Stimulated activated CD4-positive, alpha-beta T cell treated with anti-CD3 and anti-CD28 coated beads, Interleukin-1b, Interleukin-23, amount 100 ng/mL, for 4 hours (primary cell): ENCODE results near the gene TMEFF2.
A peak's percentile ranks its signal among the peaks of the same experiment; 100 is the strongest.
"Not testable (repeated sequence)": the region's sequence is repeated elsewhere in the genome, so short reads cannot be mapped to it uniquely, and the experiment has no call there.

Source experiments
- DNase-seq, 2 donors: peaks; one replicate each; pipeline ENCODE4 v3.0.0-alpha.2; 2020; ENCODE audit warnings: low read depth in 2 of 2

The TMEFF2 gene

DNA sequence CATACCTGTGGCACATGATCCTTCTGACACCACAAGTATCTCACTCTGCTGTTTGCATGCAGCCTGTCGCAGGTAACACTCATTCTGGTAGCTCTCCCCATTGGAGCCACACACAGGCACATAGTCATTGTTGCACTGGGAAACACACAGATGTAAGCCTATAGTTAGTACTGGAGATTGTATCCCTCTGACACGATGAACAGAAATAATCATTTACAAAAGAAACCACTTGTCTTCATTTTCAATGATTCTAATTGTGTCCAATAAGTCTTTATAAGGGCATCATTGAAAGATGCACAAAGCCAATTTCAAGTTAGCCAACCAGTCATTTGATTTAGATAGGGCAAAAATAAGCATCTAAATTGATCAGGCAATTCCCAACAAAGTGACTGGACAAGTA is 10.4 kb downstream of the TMEFF2 start:
- DNase-seq, result no peak

DNA sequence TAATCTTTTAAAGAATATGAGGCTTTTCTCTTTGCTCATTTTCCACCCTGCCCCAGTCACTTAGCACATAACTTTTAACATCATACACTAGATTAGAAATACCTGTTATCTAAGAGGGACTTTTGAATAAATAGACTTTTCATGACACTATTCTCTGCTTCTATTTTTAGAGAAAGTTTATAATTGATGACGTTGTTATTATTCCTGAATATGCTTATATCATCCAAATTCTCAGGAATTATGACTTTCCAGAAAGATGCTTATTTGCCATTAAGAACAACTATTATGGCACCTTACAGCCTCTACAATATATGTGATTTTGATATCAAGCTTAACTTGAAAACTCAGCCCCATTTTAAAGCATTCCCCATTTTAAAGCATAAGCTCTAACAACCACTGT is 11.4 kb downstream of the TMEFF2 start:
- DNase-seq, result no peak

DNA sequence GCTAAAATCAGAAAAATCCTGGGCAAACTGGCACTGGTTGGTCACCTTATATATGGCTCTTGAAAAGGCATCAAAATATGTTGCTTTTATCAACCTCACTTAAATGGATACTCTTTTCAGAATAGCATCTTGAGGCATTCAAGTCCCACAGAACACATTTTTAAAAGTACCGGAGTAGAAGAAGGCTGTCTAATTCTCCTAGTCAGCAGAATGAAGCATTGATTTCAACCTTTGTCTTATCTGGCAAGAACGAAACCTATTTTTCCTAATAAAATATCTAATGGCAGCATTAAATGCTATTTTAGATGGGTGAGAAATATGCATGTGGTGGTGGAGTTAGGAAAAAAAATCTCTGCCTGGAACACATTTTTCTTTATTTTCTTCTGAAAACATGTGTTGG is 27.8 kb downstream of the TMEFF2 start:
- no peak for DNase-seq

DNA sequence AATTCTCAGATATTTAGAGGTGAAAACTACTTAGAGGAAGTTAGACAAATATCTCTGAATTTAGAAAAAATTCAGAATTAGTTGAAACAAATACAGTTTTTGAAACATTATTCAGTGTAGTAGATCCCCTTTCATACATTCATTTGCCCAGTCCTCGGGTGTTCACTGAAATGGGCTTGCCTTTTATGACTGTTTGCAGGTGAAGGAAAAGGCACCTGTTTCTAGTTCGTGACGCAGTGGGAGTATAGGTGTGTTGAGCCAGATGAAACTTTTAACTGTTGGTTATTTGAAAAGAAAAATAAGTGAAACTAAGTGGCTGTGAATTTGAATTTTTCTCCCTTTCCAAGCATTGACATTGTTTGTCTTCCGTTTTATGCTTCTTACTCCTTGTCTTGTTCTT is 28.9 kb downstream of the TMEFF2 start:
- no peak for DNase-seq

DNA sequence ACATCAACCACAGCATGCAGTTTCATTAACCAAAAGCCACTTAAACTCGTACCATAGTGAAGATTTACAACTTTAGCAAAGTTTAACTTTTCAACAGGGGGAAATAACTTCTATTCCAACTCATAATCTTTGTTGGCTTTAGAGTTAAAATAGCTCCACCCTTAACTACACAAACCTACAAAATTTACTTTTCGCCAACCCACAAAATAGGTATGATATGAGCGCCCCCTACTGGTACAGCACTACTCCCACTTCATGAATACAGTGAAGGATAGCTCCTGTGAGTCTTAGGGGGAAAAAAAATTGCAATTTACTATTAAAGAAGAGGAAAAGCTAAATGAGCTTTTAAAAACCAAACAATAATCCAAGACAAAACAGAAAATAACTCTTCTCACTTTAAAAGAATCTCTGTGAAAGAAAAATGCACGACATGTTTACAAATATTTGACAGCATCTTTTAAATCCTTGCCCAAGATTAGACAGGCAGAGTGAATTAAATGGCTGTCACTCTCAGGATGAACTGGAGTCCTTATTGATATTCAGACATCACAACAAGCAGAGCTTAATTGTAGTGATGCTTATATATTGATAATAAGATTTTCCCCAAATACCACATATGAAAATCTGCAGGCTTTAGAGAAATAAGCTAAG is 32.2 kb downstream of the TMEFF2 start:
- peak; percentile 25 to 72 for DNase-seq

DNA sequence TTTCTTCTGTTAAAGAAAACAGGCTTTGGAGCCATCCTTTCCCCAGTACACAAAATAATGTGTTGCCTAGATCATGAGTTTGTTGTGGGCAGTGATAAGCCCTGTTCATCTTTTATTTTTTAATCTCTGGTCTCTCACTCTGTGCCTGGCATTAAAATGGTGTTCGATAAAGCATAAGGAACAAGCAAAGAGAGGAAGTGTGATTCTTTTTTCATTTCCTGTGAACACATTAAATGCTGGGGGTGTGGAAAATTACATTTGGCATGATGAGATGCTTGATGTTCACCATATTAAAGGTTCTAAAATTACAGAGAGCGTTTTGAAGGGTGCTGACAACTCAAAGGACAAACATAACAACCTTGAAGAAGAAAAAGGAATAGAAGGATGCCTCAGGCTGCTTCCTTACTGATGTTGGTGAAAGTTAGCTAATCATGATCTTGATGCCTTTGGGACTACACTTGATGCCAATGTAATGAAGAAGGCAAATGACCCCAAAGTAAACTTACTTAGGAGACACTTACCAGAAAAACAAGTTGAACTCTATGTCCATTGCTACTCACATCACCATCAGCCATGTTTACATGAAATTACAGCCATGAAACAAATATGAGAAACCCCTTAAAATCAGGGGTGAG is 33.0 kb downstream of the TMEFF2 start:
- DNase-seq, result no peak

DNA sequence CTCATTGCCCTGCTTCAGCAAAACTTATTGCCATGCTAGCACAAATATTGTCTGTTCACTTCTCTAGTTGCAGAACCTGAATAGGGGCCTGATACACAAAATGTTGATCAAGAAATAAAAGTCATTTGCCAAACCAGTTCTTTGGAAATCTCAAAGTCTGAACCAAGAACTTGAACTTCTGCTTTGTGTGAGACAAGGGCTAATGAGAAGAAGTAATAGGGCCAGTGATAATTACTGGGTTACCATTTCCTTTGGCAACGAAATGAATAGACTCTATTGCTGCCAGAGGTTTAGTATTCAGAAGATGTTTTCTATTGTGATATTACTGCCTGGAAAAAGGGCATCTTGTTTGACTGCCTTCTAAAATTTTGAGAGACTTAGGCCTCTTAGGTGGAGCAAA is 35.0 kb downstream of the TMEFF2 start:
- DNase-seq, result no peak

DNA sequence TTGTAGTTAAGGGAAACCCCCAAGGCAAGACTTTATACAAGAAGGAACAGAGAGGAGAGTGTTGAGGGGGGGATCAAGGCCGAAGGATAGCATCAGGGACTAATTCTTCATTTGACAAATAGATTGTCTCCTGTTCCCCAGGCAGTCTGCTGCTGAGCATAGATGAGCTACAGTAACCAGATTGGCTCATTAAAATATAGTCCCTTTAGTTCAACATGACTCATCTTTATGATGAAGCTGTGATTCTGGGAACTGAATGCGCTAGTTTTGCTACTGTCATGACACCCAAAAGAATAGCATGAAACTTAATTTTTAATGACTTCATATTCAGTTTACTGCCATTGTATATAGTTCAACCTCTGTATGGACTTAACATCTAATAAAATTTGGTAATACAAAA is 35.5 kb downstream of the TMEFF2 start:
- DNase-seq, result no peak

DNA sequence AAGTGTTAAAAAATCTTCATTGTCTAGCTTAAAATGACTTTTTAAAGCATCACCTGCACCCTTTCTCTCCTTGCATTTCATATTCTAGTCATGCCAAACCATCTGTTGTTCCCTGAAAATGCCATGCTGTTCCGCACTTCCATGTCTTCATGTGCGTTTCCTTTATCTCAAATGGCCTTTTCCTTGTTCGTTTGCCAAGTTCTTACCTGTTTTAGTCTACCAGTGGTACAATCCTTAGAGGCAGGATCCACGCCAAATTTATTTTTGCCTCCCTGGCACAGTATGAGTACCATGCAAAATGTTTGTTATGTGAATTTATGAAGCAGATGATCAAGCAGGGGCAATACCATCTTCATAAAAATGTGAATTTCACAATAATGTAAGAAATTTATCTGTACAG is 37.0 kb downstream of the TMEFF2 start:
- no peak for DNase-seq

DNA sequence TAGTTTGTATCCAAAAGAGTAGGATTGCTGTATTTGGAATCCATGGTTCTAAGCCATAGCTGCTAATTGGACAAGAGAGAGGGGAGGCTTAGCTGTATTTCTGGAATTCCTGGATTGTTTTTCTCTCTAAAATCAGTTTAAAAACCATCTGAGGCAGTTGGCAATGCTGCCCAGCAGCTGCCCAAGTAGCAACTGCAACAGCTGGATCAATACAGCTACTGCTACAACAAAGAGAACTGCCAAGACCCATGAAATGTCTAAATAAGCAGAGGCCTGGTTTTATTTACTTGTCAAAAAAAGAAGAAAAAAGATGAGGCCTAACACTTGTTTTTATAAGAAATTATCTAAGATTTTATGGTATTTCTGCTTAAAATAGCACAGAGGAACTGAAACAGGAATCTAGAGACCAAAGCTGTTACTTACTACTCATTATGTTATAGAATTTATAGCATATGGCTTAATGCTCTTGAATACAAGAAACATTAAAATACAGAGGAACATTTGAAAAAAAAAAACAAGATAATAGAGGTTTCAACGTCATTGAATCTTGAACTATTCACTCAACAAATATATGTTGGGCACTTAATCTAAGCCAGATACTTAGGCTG is 39.1 kb downstream of the TMEFF2 start:
- no peak for DNase-seq

DNA sequence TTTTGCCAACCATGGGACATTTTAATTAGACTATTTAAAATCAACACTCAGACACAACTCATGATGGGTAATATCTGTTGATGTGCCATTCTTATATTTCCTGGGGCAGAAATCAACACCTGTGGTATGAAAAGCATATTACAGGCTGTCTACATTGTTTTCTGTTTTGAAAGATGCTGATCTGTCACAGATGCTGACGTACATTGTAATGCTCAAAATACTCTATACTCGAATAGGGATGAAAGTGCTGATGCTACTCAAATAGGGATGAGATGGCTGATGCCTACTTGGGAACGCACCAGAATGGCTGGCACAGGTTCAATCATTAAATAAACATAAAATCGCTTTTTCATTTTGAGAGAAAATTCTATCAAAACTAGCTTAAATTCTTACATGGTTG is 41.2 kb downstream of the TMEFF2 start:
- no peak for DNase-seq

DNA sequence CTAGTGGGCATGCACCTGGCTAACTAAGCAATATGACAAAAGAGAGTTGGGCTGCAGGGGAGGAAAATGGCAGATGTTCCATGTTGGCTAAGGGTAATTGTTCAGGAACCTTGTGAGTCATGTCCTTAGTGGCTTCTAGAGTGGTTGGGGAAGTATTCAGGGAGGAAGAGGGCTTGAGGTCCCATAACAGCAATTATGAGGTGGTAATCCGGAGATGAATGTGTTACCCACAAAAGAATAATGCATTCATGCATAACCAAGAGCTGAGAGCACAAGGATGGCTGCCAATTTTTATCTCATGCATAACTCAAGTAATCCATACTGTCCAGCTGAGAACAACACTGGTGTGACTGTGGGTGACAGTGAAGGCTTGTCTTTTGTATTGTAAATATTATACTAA is 42.9 kb downstream of the TMEFF2 start:
- no peak for DNase-seq

DNA sequence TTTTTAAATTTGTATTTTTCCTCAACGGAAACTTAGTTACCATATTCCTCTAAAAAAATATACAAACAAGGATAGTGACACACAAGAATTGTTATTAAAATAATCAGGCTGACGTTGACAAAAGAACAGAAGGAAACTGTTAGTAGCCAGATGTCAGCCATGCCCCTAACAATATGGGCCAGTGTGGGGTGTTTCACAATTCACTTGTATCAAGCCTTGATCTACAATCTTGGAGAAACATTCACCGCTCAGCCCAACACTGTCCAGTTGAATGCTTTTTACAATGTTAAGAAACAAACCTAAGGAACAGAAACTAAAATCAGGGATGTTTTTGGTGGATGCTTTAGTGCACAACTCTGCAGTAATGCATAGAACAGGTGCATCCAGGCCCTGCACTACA is 44.6 kb downstream of the TMEFF2 start:
- DNase-seq, result no peak

DNA sequence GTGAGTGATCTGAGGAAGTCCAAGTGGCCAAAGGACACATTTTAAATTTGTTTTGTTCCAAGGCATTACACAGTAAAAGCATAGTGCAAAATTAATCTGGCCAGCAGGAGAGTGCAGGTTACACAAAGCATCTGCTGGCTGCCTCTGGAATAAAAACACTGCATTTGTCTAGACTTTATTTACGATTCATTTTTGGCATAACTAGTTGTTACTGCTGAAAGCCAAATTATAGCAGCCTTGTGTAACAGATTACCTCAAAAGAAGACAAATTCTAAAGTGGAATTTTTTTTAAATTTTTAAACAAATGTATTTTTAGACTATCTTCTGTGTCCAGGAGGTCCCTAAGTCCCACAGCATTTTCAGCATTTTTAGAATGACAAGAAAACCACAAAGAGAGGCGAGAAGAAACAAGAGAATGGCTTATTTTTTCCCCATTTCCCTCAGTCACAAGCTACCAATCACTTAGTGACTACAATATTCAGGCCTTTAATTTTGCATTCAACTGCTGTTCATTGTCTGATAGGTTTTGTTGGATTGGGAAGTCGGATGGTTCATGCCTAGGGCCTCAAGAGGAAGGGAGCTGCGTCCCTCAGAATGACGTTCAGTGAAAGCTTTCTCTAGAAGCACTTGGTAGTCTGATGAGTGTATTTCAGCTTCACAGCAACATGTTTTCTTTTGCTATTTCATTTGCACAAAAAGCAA is 46.0 kb downstream of the TMEFF2 start:
- no peak for DNase-seq

DNA sequence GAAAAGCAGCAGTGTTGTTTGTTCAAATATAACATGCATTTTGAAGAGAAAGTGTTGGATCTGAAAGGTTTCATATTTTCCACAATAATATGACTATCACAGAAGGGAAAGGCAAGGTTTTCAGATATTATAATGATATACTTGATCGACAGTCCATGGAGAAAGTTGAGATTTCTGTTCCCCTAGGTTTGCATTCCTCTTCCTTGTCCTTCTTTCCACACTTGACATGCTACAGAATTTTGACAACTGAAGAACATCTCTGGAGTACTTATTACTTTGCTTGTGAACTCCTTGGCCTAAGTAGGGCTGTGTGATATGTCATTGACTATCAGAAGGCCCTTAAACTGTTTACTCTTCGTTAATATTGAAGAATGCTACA is 46.5 kb downstream of the TMEFF2 start:
- DNase-seq, result no peak

DNA sequence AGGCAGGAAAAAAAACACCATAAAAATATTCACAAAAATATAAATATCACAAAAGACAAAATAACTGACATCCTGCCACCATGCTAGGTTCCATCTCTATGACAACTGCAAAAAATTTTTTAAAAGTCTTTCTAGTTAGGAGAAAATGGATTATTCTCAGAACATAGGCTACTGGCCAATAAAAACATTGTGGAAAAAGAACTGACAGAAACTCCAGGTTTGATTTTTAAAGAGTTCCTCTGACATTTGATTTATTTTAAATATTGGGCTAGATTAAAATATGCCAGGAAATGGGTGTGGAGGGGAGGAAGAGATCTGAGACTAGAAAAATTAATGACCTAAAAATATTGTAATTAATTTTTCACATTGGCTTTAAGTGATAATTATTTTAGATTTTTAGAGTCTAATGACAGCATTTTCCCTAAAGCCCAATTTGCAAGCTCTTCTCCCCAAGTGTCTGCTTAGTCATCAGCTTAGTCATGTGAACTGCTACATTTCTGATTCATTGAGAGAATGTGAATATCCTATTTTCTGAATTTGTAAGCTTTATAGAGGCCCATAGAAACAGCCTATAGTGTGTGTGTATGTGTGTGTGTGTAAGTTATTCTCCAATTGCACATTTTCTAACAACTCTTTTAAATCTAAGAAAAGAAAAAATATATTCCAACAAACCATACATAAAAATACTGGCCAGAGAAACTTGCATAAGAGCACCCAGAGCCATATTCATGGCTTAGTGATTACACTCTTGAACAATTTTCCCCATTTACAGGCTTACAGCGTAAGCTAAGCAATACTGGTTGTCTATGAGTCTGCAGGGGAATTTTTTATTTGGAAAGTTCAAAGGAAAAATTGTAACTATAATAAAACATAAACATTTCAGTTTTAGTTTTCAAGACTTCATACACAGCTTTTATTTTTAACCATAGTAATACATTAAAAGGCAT is 48.4 kb downstream of the TMEFF2 start:
- DNase-seq, result no peak

DNA sequence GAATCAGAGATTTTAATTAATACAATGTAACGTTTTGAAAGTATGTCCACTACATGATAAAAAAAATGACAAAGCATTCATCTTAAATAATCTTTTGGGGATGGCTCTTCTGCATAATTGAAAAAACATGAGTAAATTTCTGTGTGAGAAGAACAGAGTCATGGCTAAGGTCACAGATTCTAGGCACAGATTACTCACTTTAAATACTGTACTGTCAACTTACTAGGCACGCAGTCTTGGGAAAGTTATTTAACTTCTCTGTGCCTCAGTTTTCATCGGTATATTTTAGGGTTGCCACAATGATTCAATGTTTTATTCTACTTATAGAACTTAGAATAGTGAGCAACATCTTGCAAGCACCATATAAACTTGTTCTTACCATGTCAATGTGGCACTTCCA is 49.2 kb downstream of the TMEFF2 start:
- DNase-seq, result no peak

DNA sequence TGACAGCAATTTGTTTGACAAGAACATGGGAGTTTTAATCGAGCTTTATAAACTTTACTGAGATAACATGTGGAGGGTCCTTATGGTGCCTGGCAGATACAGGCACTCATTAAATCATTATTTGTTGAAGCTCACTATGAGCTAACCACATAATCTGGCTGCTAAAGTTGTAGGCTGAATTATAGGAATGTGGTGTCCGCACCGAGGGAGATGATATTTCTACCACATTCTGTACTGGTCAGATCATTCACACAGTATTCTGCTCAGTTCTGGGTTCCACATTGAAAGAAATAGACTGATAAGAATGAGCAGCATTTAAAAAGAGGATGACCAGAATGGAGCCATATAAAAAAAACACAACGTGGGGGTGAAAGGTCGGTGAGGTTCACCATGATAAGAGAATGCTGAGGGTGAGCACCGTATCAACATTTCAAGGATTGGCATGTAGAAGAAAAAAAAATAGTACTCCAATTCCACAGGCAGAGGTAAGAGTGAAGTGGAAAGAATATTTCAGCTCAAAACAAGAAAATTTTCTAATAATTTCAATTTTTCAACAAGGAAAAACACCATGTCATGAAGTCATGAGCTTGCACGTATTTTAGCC is 54.4 kb downstream of the TMEFF2 start:
- no peak for DNase-seq

DNA sequence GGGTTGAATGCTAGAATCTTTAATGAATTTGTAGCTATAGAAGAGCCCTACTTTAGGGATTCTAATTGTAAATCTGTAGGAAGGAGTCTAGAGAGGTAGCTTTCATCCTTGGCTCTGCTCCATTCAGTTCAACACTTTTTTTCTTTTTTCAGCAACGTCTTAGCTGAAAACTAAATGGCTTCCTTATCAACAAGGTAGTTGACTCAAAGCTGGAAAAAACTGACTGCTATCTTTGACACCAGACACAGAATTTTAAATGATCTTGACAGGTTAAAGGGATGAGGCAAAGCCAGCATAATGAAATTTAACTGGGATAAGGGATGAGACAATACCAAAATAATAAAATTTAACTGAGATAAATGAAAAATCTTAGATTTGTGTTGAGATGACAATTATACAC is 54.9 kb downstream of the TMEFF2 start:
- DNase-seq, result no peak

DNA sequence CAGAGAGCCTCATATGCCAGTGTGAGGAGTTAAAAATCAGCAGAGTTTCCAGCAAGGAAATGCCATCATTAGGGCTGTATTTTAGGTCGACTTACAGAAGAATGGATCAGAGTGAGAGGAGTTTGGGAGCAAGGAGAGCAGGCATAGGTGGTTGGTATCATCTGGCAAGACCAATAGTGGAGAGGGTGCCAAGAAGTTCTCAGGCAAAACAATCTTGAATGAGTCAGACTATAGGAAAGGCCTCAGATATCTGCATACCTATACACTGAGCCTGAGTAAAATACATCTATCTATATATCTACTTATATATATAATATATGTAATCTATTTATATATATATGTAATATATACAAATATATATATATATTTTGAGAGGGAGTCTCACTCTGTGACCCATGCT is 57.3 kb downstream of the TMEFF2 start:
- DNase-seq, result no peak

DNA sequence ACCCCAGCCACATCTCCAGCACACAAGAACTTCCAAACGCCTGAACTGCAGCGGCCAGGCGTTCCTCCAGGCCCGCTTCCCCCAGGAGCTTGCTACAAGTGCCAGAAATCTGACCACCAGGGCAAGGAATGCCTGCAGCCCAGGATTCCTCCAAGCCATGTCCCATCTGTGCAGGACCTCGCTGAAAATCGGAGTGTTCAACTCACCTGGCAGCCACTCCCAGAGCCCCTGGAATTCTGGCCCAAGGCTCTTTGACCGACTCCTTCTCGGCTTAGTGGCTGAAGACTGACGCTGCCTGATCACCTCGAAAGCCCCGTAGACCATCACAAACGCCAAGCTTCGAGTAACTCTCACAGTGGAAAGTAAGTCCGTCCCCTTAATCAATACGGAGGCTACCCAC is 62.1 kb downstream of the TMEFF2 start:
- DNase-seq, result not testable (repeated sequence)
